Measurements from ENCODE around the gene FBXO4.

DNA sequence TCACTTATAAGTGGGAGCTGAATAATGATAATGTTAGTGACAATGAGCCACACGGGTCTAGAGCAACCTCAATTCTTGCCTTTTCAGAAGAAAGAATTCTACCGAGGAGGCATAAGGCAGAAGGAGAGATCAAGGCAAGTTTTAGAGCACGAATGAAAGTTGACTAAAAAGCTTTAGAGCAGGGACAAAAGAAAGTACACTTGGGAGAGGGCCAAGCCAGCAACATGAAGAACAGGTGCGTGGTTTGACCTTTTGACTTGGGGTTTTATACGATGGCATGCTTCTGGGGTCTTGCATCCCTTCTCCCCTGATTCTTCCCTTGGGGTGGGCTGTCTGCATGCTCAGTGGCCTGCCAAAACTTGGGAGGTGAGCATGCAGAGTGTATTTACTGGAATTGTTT, 42.3 kb upstream of the FBXO4 start:
- TF ChIP-seq, protein P1, sequence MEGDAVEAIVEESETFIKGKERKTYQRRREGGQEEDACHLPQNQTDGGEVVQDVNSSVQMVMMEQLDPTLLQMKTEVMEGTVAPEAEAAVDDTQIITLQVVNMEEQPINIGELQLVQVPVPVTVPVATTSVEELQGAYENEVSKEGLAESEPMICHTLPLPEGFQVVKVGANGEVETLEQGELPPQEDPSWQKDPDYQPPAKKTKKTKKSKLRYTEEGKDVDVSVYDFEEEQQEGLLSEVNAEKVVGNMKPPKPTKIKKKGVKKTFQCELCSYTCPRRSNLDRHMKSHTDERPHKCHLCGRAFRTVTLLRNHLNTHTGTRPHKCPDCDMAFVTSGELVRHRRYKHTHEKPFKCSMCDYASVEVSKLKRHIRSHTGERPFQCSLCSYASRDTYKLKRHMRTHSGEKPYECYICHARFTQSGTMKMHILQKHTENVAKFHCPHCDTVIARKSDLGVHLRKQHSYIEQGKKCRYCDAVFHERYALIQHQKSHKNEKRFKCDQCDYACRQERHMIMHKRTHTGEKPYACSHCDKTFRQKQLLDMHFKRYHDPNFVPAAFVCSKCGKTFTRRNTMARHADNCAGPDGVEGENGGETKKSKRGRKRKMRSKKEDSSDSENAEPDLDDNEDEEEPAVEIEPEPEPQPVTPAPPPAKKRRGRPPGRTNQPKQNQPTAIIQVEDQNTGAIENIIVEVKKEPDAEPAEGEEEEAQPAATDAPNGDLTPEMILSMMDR (IDR thresholded peaks at IDR 0.05; ENCODE audit: low read depth, low read length) = no peak
- no peak for TF ChIP-seq EZH2phosphoT487 (IDR thresholded peaks at IDR 0.05; ENCODE audit: low read depth)
